Caco-2 (cell line): ENCODE measurements around the gene GIPC3. TPM values are rescaled to one million over a fixed set of nuclear protein-coding genes. Genes with fewer than 3 reads are reported as not detected.

Source experiments
- BruUV-seq: library from RNA; stranded (reverse); fragments of 400-500 nt; replicated peaks from 2 replicates; lab custom pipeline; 2021; lab: Mats Ljungman, UMichigan
- CTCF ChIA-PET: fragments of 300-600 bp; sonication (Branson Sonifier 250); formaldehyde crosslinking; loops from one replicate; lab custom pipeline; 2022; ENCODE audit warnings: antibody characterized with exemption; lab: Charles Lee
- POLR2A ChIA-PET: fragments of 300-600 bp; sonication (Branson Sonifier 250); formaldehyde crosslinking; loops from one replicate; lab custom pipeline; 2022; ENCODE audit warnings: antibody characterized with exemption; lab: Charles Lee
- DNase-seq, 2 experiments: peaks; one replicate each; pipeline versions ENCODE4 v3.0.0 to v3.0.0-alpha.2; 2020 to 2022
- H3K27me3 ChIP-seq: replicated peaks from 2 replicates; pipeline ENCODE4 v1.6.0; 2011; ENCODE audit warnings: low read length; ENCODE audit not compliant: control insufficient read depth, insufficient read depth
- H3K36me3 ChIP-seq: 2 replicates; pipeline ENCODE4 v1.5.1; 2011; ENCODE audit warnings: low read length; ENCODE audit not compliant: control insufficient read depth, insufficient read depth
- H3K4me1 ChIP-seq: fragments of 250-450 bp; sonication (Bioruptor Pico); 2 replicates; pipeline ENCODE4 v1.5.1; 2020; ENCODE audit warnings: mild to moderate bottlenecking
- H3K4me3 ChIP-seq: 2 replicates; pipeline ENCODE4 v1.5.1; 2011; ENCODE audit warnings: low read depth, mild to moderate bottlenecking, control low read depth, low read length
- H3K9me3 ChIP-seq: fragments of 250-450 bp; sonication (Bioruptor Pico); 2 replicates; pipeline ENCODE4 v1.5.1; 2020; ENCODE audit warnings: mild to moderate bottlenecking, moderate library complexity
- H3K27ac Mint-ChIP-seq: one replicate; pipeline ENCODE4 v1.8.0; 2022; ENCODE audit warnings: mixed read lengths; ENCODE audit not compliant: unreplicated experiment
- H3K27me3 Mint-ChIP-seq: one replicate; pipeline ENCODE4 v1.8.0; 2022; ENCODE audit warnings: mixed read lengths; ENCODE audit not compliant: insufficient read depth, unreplicated experiment
- H3K36me3 Mint-ChIP-seq: one replicate; pipeline ENCODE4 v1.8.0; 2022; ENCODE audit warnings: mild to moderate bottlenecking, mixed read lengths; ENCODE audit not compliant: insufficient read depth, unreplicated experiment
- H3K4me1 Mint-ChIP-seq: one replicate; pipeline ENCODE4 v1.8.0; 2022; ENCODE audit warnings: low read depth, mixed read lengths; ENCODE audit not compliant: unreplicated experiment
- H3K4me3 Mint-ChIP-seq: one replicate; pipeline ENCODE4 v1.8.0; 2022; ENCODE audit warnings: mild to moderate bottlenecking, moderate library complexity, mixed read lengths; ENCODE audit not compliant: unreplicated experiment
- H3K9me3 Mint-ChIP-seq: one replicate; pipeline ENCODE4 v1.8.0; 2022; ENCODE audit warnings: mixed read lengths; ENCODE audit not compliant: unreplicated experiment
- intact Hi-C: fragments of 100-400 bp; cut with micrococcal nuclease; formaldehyde crosslinking; loops from one replicate; pipeline ENCODE4 v1.10.0; 2022; ENCODE audit not compliant: unreplicated experiment
- total RNA-seq: library from RNA; stranded (reverse); gene quantifications from 2 replicates; pipeline ENCODE4 v1.2.3, GENCODE V29; 2022
- TF ChIP-seq, protein P1 (sequence below), 2 experiments: fragments of 200-600 bp in 1 of 2; IDR thresholded peaks; 1 replicate in 1 of 2; 2 replicates in 1 of 2; pipeline versions ENCODE4 v1.5.1 to v1.8.0; 2011 to 2022; ENCODE audit warnings: antibody characterized with exemption in 1 of 2, control low read depth in 1 of 2, inconsistent platforms in 1 of 2, low read depth in 1 of 2, low read length in 1 of 2, mild to moderate bottlenecking in 1 of 2, moderate library complexity in 1 of 2; ENCODE audit not compliant: insufficient read depth in 1 of 2, severe bottlenecking in 1 of 2, unreplicated experiment in 1 of 2

Gene GIPC3
- total RNA-seq, 1 experiment from 2014 or later = not detected

DNA sequence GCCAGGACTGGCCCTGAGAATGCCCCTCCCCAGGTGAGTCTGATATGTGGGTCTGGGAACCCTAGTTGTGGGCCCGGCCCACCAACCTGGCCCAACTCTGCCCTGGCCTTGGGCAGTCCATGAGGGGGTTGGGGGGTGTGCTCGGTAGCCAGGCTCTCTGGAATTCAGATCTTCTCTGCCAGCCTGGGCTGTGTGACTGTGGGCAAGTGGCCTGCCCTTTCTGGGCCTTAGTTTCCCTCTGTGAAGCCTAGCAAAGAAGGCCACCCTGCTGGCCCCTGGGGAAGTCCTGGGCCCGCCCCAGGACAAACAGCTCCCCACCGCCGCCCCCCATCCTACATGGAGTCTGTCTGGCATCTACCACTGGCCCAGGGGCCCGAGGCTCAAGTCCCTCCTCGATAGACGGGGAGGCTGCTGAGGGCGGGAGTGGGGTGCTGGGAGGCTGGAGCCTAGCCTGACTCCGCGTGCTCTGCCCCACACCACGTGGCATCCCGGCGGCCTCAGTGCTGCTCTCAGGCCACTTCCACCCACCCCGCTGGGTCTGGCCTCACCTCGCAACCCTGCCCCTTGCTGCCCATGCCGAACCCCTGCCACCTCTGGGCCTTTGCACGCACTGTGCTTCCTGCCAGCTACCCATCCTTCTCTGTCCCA lies 29.7 kb downstream of the GIPC3 start:
- Histone ChIP-seq H3K4me3 (no peak overlapping the region), H3K27me3 (no peaks in the 10 kb centered on the region), H3K9me3 (no peaks in the 10 kb centered on the region), H3K36me3 (no peaks in the 10 kb centered on the region), H3K4me1 (no peaks in the 10 kb centered on the region)
- intact Hi-C loops = no loop called here
- H3K36me3 Mint-ChIP-seq = no peaks in the 10 kb centered on the region
- H3K4me3 Mint-ChIP-seq = no peak overlapping the region
- no peaks in the 10 kb centered on the region for H3K27me3 Mint-ChIP-seq
- H3K9me3 Mint-ChIP-seq = no peaks in the 10 kb centered on the region
- no peak for DNase-seq
- ChIA-PET POLR2A (no interaction called here), CTCF (no interaction called here)
- TF ChIP-seq, protein P1, sequence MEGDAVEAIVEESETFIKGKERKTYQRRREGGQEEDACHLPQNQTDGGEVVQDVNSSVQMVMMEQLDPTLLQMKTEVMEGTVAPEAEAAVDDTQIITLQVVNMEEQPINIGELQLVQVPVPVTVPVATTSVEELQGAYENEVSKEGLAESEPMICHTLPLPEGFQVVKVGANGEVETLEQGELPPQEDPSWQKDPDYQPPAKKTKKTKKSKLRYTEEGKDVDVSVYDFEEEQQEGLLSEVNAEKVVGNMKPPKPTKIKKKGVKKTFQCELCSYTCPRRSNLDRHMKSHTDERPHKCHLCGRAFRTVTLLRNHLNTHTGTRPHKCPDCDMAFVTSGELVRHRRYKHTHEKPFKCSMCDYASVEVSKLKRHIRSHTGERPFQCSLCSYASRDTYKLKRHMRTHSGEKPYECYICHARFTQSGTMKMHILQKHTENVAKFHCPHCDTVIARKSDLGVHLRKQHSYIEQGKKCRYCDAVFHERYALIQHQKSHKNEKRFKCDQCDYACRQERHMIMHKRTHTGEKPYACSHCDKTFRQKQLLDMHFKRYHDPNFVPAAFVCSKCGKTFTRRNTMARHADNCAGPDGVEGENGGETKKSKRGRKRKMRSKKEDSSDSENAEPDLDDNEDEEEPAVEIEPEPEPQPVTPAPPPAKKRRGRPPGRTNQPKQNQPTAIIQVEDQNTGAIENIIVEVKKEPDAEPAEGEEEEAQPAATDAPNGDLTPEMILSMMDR (IDR thresholded peaks at IDR 0.05; ENCODE audit: insufficient read depth in 1 of 2, low read depth in 1 of 2, low read length in 1 of 2, severe bottlenecking in 1 of 2, unreplicated experiment in 1 of 2) = no peak
- no TSS peak for BruUV-seq
- no peaks in the 10 kb centered on the region for H3K4me1 Mint-ChIP-seq
- no peak overlapping the region for H3K27ac Mint-ChIP-seq

DNA sequence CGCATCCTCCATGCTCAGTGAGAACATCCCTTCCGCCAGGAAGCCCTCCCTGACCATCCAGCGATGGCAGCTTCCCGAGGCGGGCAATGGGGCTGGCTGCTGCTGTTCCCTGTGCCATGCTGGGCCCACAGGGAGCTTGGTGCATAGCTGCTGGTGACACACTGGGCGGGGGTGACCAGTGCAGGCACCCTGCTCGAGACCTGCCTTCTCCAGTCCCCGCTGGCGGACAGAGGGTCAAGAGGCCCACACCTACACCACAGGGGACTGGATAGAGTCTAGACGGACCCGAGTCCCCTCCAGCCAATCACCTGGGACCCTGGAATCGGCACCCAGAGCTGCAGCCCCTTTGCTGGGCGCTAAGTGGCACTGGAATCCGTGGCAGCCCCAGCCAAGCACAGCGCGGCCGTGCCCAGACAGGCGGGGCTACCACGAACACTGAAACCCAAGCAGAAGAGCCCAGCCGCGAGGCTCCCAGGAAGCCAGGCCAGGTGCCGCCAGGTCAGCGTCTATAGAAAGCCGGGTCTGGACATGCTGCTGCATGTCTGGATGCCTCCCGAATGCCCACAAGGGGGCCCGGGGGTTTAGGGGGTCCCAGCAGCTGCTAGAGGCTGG lies 30.4 kb downstream of the GIPC3 start:
- TF ChIP-seq, protein P1 (IDR thresholded peaks at IDR 0.05; ENCODE audit: insufficient read depth in 1 of 2, low read depth in 1 of 2, low read length in 1 of 2, severe bottlenecking in 1 of 2, unreplicated experiment in 1 of 2) = no peak
- POLR2A ChIA-PET = no interaction called here
- Histone ChIP-seq H3K4me1 (no peaks in the 10 kb centered on the region), H3K4me3 (no peak overlapping the region), H3K9me3 (no peaks in the 10 kb centered on the region), H3K27me3 (no peaks in the 10 kb centered on the region), H3K36me3 (no peaks in the 10 kb centered on the region)
- no TSS peak for BruUV-seq
- Mint-ChIP-seq H3K9me3 (no peaks in the 10 kb centered on the region), H3K4me1 (no peaks in the 10 kb centered on the region), H3K36me3 (no peaks in the 10 kb centered on the region), H3K4me3 (no peak overlapping the region), H3K27ac (no peak overlapping the region), H3K27me3 (no peaks in the 10 kb centered on the region)
- intact Hi-C loops = no loop called here
- CTCF ChIA-PET = interaction anchor here (0.6 kb wide), 1 partner anchor 954 kb away, joined by 7 read pairs; no protein-coding TSS in a partner anchor
- DNase-seq = no peak

DNA sequence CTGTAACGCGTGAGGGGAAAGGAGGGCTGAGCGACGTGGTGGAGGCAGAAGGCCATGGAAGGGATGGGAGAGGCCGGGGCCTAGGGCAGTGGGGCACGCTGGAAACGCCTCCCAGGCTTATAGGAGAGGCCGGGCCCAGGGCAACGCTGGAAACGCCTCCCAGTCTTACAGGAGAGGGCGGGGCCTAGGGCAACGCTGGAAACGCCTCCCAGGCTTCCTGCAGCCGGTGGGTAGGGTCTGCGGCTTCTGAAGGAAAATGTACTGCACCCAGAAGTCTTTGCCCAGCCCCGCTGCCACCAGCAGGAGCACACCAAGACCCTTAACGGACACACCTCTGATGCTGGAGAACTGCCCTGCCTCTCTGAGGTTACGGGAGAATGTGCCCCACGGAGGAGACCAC lies 32.2 kb downstream of the GIPC3 start:
- Histone ChIP-seq H3K4me1 (no peaks in the 10 kb centered on the region), H3K27me3 (no peaks in the 10 kb centered on the region), H3K4me3 (no peak overlapping the region), H3K36me3 (no peaks in the 10 kb centered on the region; the same call in 1 of the 2 replicates), H3K9me3 (no peaks in the 10 kb centered on the region)
- H3K4me1 Mint-ChIP-seq = no peaks in the 10 kb centered on the region
- H3K27ac Mint-ChIP-seq = no peak overlapping the region
- intact Hi-C loops = no loop called here
- TF ChIP-seq, protein P1 (IDR thresholded peaks at IDR 0.05; ENCODE audit: insufficient read depth in 1 of 2, low read depth in 1 of 2, low read length in 1 of 2, severe bottlenecking in 1 of 2, unreplicated experiment in 1 of 2) = no peak
- no TSS peak for BruUV-seq
- H3K36me3 Mint-ChIP-seq = peaks cover 12% of the 10 kb centered on the region
- no peaks in the 10 kb centered on the region for H3K27me3 Mint-ChIP-seq
- POLR2A ChIA-PET = no interaction called here
- CTCF ChIA-PET = interaction anchor here (0.8 kb wide), 1 partner anchor 180 kb away, joined by 3 read pairs; no protein-coding TSS in a partner anchor
- DNase-seq = no peak
- no peaks in the 10 kb centered on the region for H3K9me3 Mint-ChIP-seq
- no peak overlapping the region for H3K4me3 Mint-ChIP-seq
